ENCODE measurements around the gene BMERB1. TPM values are rescaled to one million over a fixed set of nuclear protein-coding genes. Genes with fewer than 3 reads are reported as not detected.
A peak's percentile ranks its signal among the peaks of the same experiment; 100 is the strongest.

BMERB1 gene
- total RNA-seq, 2 experiments from 2014 or later = 0.85 to 0.98 TPM

DNA sequence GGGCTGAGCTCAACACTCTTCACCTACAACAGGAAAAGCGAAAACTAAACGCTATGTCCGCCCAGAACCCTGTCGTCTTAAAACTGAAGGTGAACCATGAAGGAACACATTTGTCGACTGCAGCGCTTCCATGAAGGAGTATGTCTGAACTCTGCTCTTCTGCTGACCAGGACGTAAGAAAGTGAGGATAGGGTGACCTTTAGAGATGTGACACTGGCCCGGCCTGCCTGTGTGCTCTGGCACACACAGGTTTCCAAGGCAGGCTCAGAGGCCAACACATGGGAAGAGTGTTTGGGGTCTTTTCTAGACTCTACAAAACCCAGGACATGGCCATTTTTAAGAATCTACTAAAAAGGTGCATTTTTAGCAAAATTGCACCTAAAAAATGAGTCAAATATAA is 187.5 kb downstream of the BMERB1 start:
- Mint-ChIP-seq H3K4me1 (ENCODE audit: low read depth) (no peaks in the 10 kb centered on the region), H3K9me3 (no peaks in the 10 kb centered on the region), H3K27me3 (no peaks in the 10 kb centered on the region), H3K36me3 (ENCODE audit: low read depth) (peaks cover 95% of the 10 kb centered on the region), H3K27ac (peak overlapping the region; percentile 49), H3K4me3 (no peak overlapping the region)
- Histone ChIP-seq H3K36me3 (ENCODE audit: insufficient read depth, low read length) (peaks cover 87% of the 10 kb centered on the region), H3K27ac (ENCODE audit: low read depth in 1 of 2, low read length in 2 of 2) (no peak overlapping the region), H3K27me3 (ENCODE audit: control insufficient read depth in 1 of 2, insufficient read depth in 2 of 2, low read length in 2 of 2) (no peaks in the 10 kb centered on the region), H3K4me1 (ENCODE audit: insufficient read depth, low read length) (no peaks in the 10 kb centered on the region), H3K4me3 (ENCODE audit: low read length) (no peak overlapping the region), H3K9me3 (ENCODE audit: control insufficient read depth in 1 of 2, insufficient read depth in 1 of 2, low read length in 2 of 2) (no peaks in the 10 kb centered on the region)
- intact Hi-C loops (cut with DNase I, micrococcal nuclease) = no loop called here
- ChIA-PET POLR2A (interaction anchor here (0.7 to 1.0 kb wide), 2 partner anchors 20 to 21 kb away, joined by 3 read pairs; partner anchors contain the start of gene MARF1), CTCF (interaction anchor here (1.0 to 1.3 kb wide), 2 partner anchors 11 to 21 kb away, joined by 3 read pairs; partner anchors contain the start of gene MARF1)
- ATAC-seq (ENCODE audit: poor library complexity) (no peak), DNase-seq (no peak)
- TF ChIP-seq CTCF (IDR thresholded peaks at IDR 0.05) = no peak

- Mint-ChIP-seq H3K27ac (peak overlapping the region; percentile 9), H3K4me3 (no peak overlapping the region), H3K27me3 (no peaks in the 10 kb centered on the region), H3K9me3 (no peaks in the 10 kb centered on the region), H3K4me1 (ENCODE audit: low read depth) (peaks cover 44% of the 10 kb centered on the region), H3K36me3 (ENCODE audit: low read depth) (peaks cover 89% of the 10 kb centered on the region)
- ChIA-PET CTCF (interaction anchor here (3.7 kb wide), 1 partner anchor 11 kb away, joined by 17 read pairs; the partner anchor contains the start of gene MARF1), POLR2A (interaction anchor here (3.1 kb wide), 1 partner anchor 11 kb away, joined by 25 read pairs; the partner anchor contains the start of gene MARF1)
- Histone ChIP-seq H3K36me3 (ENCODE audit: insufficient read depth, low read length) (peaks cover 76% of the 10 kb centered on the region), H3K9me3 (ENCODE audit: control insufficient read depth in 1 of 2, insufficient read depth in 1 of 2, low read length in 2 of 2) (no peaks in the 10 kb centered on the region), H3K27me3 (ENCODE audit: control insufficient read depth in 1 of 2, insufficient read depth in 2 of 2, low read length in 2 of 2) (no peaks in the 10 kb centered on the region), H3K27ac (ENCODE audit: low read depth in 1 of 2, low read length in 2 of 2) (no peak overlapping the region), H3K4me3 (ENCODE audit: low read length) (no peak overlapping the region), H3K4me1 (ENCODE audit: insufficient read depth, low read length) (peaks cover 14% of the 10 kb centered on the region)
- no peak for TF ChIP-seq CTCF (IDR thresholded peaks at IDR 0.05)
- DNase-seq (no peak), ATAC-seq (ENCODE audit: poor library complexity) (no peak)
- intact Hi-C loops (cut with DNase I, micrococcal nuclease) = loop anchor here in 1 of 2 experiments (5.0 kb wide), 1 partner anchor 35 kb away; no protein-coding TSS in a partner anchor
Measured at GRCh38 chr16:15631730-15632409, 197.5 kb downstream of the BMERB1 start.

- peak overlapping the region; percentile 65 to 80 for H3K27ac ChIP-seq (ENCODE audit: low read depth in 1 of 2, low read length in 2 of 2)
- peaks cover 79% of the 10 kb centered on the region for H3K36me3 ChIP-seq (ENCODE audit: insufficient read depth, low read length)
- Mint-ChIP-seq H3K27me3 (no peaks in the 10 kb centered on the region), H3K27ac (peak overlapping the region; percentile 98), H3K9me3 (no peaks in the 10 kb centered on the region), H3K4me1 (ENCODE audit: low read depth) (peaks cover 66% of the 10 kb centered on the region), H3K4me3 (no peak overlapping the region), H3K36me3 (ENCODE audit: low read depth) (peaks cover 91% of the 10 kb centered on the region)
- DNase-seq = peak in 1 of 14 experiments; percentile 9
- ChIA-PET POLR2A (interaction anchor here (1.0 to 1.7 kb wide), 2 partner anchors 17 to 46 kb away, joined by 3 read pairs; no protein-coding TSS in a partner anchor), CTCF (interaction anchor here (1.4 to 1.7 kb wide), 2 partner anchors 46 to 69 kb away, joined by 3 to 4 read pairs; no protein-coding TSS in a partner anchor)
- H3K4me1 ChIP-seq (ENCODE audit: insufficient read depth, low read length) = peaks cover 45% of the 10 kb centered on the region
- H3K9me3 ChIP-seq (ENCODE audit: control insufficient read depth in 1 of 2, insufficient read depth in 1 of 2, low read length in 2 of 2) = no peaks in the 10 kb centered on the region
- H3K27me3 ChIP-seq (ENCODE audit: control insufficient read depth in 1 of 2, insufficient read depth in 2 of 2, low read length in 2 of 2) = no peaks in the 10 kb centered on the region
- H3K4me3 ChIP-seq (ENCODE audit: low read length) = no peak overlapping the region
- intact Hi-C loops (cut with DNase I, micrococcal nuclease) = no loop called here
- TF ChIP-seq CTCF (IDR thresholded peaks at IDR 0.05) = no peak
- no peak for ATAC-seq (ENCODE audit: poor library complexity)
Measured at GRCh38 chr16:15635926-15636325, 201.5 kb downstream of the BMERB1 start.
